Measurements from ENCODE around the gene PLA2G7.

PLA2G7 gene

DNA sequence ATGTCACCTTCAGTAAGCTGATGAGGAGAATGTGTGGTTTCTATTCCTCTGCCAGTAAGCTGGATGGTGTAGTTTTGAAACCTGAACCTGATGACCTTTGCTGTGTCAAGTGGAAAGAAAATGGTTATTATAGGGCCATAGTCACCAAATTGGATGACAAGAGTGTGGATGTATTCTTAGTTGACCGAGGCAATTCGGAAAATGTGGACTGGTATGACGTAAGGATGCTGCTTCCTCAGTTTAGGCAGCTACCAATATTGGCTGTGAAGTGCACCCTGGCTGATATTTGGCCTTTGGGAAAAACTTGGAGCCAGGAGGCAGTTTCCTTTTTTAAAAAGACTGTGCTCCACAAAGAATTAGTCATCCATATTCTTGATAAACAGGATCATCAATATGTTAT is 45.5 kb downstream of the PLA2G7 start:
- H3K4me3 ChIP-seq (ENCODE audit: low read depth, low read length): no peak overlapping the region
- DNase-seq (ENCODE audit: low read depth): no peak
- TF ChIP-seq, protein P1, sequence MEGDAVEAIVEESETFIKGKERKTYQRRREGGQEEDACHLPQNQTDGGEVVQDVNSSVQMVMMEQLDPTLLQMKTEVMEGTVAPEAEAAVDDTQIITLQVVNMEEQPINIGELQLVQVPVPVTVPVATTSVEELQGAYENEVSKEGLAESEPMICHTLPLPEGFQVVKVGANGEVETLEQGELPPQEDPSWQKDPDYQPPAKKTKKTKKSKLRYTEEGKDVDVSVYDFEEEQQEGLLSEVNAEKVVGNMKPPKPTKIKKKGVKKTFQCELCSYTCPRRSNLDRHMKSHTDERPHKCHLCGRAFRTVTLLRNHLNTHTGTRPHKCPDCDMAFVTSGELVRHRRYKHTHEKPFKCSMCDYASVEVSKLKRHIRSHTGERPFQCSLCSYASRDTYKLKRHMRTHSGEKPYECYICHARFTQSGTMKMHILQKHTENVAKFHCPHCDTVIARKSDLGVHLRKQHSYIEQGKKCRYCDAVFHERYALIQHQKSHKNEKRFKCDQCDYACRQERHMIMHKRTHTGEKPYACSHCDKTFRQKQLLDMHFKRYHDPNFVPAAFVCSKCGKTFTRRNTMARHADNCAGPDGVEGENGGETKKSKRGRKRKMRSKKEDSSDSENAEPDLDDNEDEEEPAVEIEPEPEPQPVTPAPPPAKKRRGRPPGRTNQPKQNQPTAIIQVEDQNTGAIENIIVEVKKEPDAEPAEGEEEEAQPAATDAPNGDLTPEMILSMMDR (IDR thresholded peaks at IDR 0.05; ENCODE audit: low read depth, low read length, missing control alignments): no peak

DNA sequence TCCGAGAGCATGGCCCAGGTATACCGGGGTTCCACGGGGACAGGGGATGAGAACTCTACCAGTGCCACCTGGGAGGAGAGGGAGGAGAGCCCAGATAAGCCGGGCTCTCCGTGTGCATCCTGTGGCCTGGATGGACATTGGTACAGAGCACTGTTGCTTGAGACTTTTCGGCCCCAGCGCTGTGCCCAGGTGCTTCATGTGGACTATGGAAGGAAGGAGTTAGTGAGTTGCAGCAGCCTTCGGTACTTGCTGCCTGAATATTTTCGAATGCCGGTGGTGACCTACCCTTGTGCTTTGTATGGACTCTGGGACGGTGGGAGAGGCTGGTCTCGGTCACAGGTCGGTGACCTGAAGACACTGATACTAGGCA is 46.2 kb downstream of the PLA2G7 start:
- H3K4me3 ChIP-seq (ENCODE audit: low read depth, low read length): no peak overlapping the region
- no peak for DNase-seq (ENCODE audit: low read depth)
- TF ChIP-seq, protein P1 (IDR thresholded peaks at IDR 0.05; ENCODE audit: low read depth, low read length, missing control alignments): no peak

DNA sequence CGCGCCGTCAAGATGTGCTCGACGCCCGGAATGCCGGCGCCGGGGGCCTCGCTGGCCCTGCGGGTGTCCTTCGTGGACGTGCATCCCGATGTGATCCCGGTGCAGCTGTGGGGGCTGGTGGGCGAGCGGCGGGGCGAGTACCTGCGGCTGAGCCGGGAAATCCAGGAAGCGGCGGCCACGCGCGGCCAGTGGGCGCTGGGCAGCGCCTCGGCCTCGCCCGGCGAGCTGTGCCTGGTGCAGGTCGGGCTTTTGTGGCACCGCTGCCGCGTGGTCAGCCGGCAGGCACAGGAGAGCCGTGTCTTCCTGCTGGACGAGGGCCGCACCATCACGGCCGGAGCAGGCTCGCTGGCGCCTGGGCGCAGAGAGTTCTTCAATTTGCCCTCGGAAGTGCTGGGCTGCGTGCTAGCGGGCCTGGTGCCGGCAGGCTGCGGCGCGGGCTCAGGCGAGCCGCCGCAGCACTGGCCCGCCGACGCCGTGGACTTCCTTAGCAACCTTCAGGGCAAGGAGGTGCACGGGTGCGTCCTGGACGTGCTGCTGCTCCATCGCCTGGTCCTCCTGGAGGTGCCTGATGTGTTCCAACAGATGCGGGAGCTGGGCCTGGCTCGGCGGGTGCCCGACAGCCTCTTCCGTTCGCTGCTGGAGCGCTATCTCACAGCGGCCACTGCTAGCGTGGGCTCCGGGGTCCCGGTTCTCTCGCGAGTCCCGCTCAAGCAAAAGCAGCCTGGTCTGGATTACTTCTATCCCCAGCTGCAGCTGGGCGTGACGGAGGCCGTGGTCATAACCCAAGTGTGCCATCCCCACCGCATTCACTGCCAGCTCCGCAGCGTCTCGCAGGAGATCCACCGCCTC is 46.8 kb downstream of the PLA2G7 start:
- H3K4me3 ChIP-seq (ENCODE audit: low read depth, low read length): no peak overlapping the region
- TF ChIP-seq, protein P1 (IDR thresholded peaks at IDR 0.05; ENCODE audit: low read depth, low read length, missing control alignments): no peak
- no peak for DNase-seq (ENCODE audit: low read depth)

GRCh38 chr6:46687619-46688097 is 47.5 kb downstream of the PLA2G7 start, which contains the start of gene TDRD6:
TSS of gene TDRD6 (plus strand) at chr6:46687885. CDS start at chr6:46688129, 244 bp downstream.
- H3K4me3 ChIP-seq (ENCODE audit: low read depth, low read length): no peak within 1 kb of the TSS
- TF ChIP-seq, protein P1 (IDR thresholded peaks at IDR 0.05; ENCODE audit: low read depth, low read length, missing control alignments): no peak
- no peak for DNase-seq (ENCODE audit: low read depth)

GRCh38 chr6:46684771-46685170 is 50.4 kb downstream of the PLA2G7 start:
- no peak for DNase-seq (ENCODE audit: low read depth)
- H3K4me3 ChIP-seq (ENCODE audit: low read depth, low read length): no peak overlapping the region
- TF ChIP-seq, protein P1 (IDR thresholded peaks at IDR 0.05; ENCODE audit: low read depth, low read length, missing control alignments): no peak

GRCh38 chr6:46677314-46677654 is 57.9 kb downstream of the PLA2G7 start:
- H3K4me3 ChIP-seq (ENCODE audit: low read depth, low read length): no peak overlapping the region
- DNase-seq (ENCODE audit: low read depth): no peak
- TF ChIP-seq, protein P1 (IDR thresholded peaks at IDR 0.05; ENCODE audit: low read depth, low read length, missing control alignments): peak; percentile 65

Data from GM12864 (cell line).